CD4-positive, alpha-beta T cell treated with Interleukin-2 at 100 ng/mL for 4 hours (primary cell): ENCODE results near the gene CARD18.

Experiments used
- DNase-seq: peaks from one replicate; pipeline ENCODE4 v3.0.0-alpha.2; 2020; ENCODE audit warnings: low spot score

Gene CARD18, protein sequence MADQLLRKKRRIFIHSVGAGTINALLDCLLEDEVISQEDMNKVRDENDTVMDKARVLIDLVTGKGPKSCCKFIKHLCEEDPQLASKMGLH

DNA sequence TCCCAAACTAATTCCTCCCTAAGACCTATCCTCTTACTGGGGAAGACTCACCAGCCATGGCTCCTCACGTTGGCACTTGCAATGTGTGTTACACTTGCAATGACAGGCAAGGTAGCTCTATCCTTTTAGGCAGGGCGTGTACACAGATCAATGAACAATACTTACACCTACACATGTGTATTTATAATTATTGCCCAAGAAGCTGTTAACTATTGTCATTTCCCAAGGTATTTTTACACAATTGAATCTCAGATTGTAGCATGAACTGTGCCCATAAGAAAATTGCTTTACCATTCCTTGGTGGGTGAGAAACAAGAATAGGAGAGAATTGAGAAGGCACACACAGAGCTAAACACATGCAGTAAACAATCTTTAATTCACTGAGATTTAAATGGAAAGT, at the start of gene CARD18:
Gene CARD18, minus strand, starts transcription at position 101 of the 400 bp plus-strand sequence. Its CDS starts 43 bp downstream, at position 58.
- no peak for DNase-seq

DNA sequence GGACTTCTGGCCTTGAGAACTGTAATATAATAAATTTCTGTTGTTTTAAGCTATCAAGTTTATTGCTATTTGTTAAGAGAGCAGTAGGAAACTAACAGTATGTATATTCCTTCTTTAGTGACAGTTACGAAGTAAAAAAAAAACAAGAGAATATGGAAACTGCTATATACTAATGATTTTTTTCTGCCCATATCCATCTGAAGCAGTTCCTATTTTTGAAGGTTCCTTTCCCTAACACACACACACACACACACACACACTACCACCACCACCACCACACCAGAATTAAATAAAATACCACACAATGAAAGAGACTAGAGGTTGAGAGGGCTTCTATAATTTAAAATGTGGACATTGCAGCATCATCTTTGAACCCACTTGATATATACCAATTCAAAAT, 44.4 kb upstream of the CARD18 start:
- no peak for DNase-seq

DNA sequence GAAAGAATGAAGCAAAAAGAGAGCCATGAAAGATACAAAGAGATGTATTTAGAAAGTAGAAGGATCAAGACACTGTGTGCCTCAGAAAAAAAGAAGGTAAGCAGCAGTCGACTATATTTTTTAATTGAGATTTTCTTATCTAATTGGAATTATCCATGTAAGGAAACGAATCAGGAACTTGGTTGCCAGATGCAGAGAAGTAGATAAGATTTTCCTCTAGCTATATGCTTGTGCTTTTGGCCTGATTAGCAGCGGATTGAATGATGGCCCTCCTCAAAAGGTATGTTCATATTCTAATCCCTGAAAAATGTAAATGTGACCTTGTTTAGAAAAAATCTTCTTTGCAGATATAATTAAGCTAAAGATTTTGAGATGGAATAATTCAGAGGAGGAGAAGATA, 43.9 kb upstream of the CARD18 start:
- DNase-seq: no peak

DNA sequence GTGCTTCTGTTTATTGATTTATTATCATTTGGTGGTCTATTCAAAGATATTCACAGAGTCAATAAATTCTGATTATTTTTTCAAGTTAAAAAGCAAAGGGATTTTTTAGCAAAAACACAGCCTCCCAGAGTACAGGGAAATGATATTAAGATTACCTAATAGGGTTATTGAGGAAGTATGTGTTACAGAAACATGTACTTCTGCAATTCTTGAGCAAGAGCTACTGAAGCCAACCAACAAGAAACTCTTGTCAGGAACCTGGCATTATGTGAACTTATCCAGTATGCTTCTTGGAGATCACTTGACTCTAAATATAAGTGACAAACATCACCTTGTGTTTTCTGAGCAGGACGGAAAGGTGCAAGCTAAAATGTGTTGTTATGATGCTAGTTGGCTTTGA, 42.0 kb upstream of the CARD18 start:
- DNase-seq: no peak

DNA sequence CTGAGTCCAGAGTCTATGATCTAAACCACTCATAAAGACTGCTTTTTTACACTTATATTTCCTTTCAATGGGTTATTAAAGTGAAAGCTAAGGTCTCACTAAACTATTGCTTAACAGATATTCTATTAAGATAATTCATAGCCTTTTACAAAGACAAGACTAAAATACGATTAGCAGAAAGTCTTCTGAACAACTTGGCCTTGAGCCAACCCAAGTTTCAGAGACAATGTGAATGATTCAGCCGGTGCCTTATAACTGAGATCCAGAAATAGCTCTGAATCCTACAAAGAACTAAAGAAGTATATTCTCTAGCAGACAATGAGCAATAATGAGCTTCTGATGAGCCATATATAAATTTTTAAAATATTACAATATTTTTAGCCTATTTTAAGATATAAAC, 41.5 kb upstream of the CARD18 start:
- DNase-seq: no peak

DNA sequence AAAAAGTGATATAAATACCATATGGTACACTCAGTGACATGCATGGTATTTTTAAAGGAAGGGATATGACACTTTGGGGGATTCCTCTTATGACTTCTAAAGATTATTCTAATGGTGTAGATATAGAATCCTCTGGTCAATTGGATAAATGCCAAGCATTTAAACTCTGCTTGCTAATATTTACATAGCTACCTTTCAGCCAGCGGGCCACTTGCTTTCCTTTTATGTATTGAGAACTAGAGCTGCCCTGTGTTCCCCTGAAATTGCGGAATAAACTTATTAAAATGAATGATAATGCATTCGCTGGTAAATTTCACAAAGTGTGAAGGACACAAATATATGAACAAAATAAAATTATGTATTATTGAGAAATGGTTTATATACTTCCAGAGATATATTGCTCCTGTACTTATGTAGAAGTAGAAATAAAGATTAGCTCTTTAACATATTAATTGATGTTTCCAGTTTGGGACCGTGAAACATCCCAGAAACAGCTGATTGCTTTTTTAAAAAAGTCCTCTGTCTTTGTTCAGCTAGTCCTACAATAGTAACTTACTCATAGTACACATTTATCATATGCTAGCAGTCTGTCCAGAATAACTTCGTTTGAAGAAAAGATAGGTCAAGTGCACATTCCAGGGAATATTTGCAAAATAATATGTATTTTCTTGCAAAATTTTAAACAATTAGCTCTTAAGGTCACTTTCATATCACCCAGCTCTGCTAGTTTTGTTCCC, 40.1 kb upstream of the CARD18 start:
- no peak for DNase-seq

DNA sequence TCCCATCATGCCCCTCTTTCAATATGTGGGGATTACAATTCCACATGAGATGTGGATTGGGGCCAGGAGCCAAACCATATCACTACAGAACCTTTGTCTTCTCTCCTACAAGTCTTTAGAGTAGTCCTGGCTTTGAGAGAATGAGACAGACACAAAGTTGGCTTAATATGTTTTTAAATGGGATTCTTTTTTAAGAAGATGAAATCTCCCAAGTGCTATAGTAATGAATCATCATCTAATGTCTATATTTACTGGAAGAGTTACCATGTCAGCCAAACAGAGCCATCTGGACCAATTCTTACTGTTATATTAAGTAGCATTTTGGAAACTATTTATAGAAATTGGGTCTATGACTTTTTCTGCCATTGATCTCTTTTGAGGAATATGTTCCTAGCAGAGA, 38.1 kb upstream of the CARD18 start:
- no peak for DNase-seq

DNA sequence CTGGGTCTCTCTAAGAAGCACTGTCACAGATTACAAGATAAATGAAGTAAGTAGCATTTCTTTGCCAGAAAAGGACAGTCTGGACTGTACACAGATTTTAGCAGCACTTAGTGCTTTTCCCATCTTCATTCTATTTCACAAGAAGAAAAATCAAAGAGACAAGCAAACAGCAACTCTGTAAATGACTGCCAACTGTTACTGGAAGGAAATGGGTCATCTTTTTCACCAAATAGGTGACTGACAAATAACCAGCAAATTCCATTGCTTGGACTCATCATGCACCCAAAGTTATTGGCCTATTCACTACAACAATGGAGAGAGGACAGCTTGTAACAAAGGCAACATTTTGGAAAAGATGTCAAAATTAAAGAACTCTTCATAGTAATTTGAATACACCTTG, 28.9 kb upstream of the CARD18 start:
- no peak for DNase-seq

DNA sequence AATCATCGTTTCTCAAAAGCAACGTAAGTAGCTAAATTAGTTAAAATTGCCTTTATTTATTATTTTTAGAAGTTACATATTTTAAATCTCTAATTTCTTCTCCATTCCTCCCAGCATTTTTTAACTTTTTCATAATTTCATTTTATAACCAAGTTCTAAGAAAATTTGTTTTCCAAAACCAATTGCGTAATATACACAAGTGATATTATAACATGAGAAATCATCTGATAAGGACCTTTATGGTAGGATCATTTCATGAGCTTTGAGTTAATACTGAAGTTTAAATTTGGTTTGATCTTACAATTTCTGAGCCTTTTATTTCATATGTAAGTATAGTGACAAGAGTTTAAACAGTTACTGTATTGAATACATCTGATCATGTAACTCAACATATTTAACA, 27.7 kb upstream of the CARD18 start:
- no peak for DNase-seq

DNA sequence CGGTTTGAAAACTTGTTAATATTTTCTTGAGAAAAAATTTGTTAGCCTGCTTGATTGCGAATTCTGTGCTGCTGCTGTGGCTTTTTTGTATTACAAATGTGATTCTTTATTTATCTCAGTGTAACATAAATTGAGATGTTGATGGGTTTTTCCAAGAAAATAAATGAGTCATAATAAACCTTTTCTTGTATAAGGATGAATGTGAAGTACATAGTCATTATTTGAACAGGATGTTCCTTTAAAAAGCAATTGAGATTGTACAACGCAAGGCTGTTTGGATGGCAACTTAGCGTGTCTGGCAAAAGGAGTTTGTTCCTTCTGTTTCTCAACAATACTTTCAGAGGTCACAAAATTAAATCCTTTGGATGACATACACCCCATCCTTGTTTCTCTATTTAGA, 24.6 kb upstream of the CARD18 start:
- DNase-seq: no peak

DNA sequence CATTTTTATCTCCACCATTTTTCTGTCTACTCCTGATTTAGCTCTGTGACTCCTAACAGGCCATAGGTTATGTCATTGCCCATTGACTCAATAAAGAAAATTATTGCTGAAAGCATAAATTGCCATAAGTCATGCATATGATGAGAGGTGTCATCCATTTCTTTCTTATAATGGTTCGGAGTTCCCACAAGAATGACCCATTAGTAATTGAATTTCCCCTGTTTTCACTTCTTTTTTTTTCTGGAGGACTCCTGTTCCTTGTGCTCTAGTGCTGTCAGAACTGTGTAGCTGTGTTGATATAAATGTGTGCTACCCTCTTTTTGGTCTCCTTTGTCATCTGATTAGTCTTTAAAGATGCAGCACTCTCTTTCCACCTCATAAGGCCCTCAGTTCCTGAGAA, 22.9 kb upstream of the CARD18 start:
- DNase-seq: no peak

DNA sequence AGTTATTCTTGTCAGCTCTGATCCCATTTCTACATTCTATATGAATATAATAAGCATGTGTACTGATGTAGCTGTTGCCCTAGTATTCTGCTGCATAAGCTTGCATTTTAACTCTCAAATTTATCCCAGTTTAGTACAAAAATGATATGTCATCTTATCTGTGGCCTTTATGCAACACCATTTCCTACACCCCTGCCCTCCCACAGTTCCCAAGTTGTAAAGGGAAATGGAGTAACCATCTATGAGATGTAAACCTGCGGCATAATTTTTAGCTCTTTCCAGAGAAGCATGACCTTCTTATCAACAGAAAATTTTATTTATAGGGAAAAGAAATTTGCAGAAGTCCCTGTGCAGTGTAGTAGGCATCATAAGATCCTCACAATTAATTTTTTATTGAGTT, 18.9 kb upstream of the CARD18 start:
- no peak for DNase-seq

DNA sequence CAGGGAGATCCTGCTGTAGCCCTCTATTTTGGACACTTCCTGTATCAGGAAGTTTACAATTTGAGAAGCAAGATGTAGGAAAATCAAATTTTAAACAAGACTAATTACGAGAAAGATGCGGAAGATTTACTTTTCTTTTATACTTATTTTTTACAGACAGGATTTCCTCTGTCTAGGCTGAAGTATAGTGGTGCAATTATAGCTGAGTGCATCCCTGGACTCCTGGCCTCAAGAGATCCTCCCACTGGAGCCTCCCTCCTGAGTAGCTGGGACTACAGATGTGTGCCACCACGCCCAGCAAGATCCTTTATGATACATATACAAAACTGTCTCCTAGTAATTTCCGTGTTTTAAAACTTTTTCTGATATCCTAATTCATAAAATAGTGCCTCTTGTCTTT, 17.2 kb upstream of the CARD18 start:
- no peak for DNase-seq

DNA sequence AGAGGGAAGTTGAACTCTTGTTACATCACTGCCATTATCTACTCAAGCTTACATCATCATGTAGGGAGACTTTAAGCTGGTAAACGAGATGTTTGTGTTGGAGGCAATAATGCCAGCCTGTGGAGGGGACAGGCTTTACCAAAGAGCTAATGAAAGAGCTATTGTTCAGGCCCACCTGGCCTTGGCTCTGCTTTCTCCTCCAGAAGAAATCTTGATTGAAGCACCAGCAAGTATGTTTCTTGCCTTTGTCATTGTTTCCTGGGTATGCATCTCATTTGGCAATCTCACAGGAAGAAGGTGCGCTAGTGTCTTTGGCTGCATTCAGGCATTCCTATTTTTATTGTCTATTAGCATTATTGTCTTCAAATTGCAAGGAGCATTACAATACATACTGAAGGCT, 16.7 kb upstream of the CARD18 start:
- no peak for DNase-seq

DNA sequence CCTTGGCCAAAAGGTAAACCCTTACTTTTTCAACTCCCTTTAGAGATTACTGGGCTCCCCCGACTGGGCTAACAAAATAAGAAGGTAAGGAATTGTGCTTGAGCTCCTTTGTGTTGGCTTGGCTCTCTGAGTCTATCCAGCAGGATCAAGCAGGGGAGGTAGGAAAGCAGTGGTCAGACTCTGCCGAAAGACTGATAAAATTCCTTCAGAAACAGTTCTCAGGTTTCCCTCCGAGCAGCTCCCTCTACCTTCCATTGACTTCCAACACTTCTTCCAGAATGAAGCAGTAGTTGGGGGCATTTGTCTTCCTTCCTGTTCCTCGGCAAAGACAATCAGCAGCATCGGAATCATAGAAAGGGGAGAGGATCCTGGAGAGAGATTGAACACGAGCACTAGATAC, 16.1 kb upstream of the CARD18 start:
- DNase-seq: no peak

DNA sequence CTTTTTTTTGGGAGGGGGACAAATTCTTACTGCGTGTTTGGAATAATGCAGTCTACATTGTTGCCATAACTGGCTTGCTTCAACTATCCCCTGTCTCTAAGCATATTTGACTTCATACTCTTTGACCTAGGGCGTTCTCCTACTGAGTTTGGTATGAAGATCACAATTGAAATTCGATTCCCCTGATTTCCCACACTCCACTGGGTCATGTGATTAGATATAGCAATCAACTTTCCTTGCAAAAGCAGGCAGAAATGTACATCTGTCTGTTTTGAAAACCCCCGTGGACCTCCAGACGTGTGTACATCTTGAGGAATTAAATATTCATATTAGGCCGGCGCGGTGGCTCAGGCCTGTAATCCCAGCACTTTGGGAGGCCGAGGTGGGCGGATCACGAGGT, 13.8 kb upstream of the CARD18 start:
- DNase-seq: no peak

DNA sequence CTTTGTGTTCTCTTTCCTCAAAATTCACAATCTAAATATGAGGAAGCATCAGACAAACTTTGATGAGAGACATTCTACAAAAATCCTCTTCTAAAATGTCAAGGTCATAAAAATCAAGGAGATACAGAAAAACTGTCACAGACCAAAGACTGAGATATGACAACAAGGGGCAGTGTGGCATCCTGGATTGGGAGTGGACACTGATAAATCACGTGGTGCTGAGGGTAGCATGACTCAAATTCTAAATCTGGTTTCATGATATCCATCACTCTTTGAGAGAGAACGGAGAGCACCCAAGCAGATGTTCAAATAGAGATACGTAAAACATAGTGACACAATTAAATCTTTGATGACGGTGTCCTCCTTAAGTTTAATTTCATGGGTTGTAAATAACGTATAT, 13.0 kb upstream of the CARD18 start:
- no peak for DNase-seq

DNA sequence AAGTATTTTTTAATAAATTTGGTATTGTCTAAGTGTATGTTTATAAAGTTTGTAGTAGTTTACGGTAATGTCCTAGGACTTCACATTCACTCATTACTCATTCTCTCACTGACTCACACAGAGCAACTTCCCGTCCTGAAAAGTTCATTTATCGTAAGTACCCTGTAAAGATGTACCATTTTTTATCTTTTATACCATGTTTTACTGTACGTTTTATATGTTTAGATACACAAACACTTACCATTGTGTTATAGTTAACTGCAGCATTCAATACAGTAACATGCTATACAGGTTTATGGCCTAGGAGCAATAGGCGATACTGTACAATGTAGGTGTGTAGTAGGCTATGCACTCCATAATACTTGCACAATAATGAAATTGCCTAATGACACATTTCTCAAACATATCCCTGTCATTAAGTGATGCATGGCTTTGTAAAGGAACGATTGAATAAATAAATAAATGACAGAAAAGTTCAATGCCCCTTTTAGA, 12.5 kb upstream of the CARD18 start:
- DNase-seq: no peak

DNA sequence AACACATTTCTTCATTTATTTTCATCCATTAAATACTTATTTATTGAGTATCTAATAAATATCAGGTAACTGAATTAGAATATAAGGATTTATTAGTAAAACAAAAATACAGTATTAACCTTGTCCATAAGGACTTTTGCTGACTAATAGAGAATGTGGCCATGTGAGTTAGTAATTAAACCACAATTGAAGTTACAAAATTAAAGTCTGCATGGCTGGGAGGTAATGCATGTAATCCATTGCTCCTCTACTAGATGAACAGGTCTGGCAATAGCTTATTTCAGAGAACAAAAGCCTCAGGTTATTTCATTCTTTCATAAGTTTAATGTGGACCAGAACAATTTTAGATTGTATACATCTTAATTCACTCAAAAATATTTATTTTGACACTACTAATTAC, 9.9 kb upstream of the CARD18 start:
- no peak for DNase-seq

DNA sequence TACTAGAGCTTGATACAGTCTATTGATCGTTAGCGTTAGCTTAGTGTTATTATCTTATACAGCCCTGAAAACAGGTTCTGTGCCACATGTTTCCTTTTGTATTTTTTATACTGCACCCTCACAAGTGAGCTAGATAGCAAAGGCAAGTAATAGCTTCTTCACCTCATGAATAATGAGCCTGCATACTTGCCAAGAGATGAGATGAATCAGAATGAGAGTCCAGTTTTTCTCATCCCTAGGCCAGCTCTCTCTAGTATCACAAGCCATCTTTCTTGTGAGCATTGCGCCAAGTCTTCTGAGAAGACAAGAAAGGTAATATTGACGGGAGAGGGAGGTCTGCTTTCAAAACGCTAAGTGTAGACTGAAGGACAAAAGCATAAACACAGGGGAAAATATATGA, 8.7 kb upstream of the CARD18 start:
- DNase-seq: no peak

DNA sequence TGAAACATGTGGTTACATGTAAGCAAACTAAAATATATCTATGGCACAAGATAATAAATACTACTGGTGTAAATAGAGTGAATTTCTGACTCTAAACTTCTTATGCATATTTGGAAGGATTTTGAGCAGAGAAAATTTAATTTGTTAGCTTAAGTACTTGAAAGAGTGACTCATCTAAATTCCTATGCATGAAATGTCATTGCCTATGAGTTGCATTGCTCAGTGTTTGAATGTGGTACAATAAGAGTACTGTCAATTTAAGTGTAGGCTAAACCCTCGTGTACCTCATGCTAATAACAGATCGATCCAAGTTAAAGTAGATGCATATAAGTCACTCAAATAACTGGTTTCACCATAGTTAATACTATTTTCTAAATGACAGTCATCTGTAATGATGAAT, 5.3 kb upstream of the CARD18 start:
- DNase-seq: no peak

DNA sequence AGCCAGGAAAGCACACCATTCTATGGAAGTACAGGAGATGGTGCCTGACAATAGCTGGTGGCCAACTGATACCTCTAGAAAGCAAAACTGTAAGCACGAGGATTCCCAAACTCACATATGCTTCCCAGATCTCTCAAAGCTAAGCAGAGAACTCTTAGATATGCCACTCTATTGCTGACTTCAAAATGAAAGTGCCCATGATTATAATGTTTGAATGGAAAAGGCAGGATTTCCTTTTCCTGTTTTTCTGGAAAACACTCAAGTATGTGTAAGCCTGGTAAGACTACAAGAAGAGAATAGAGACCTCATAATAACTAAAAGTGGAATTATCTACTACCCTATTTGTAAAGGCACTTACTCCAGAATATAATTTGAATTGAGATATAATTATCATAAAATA, 2.6 kb upstream of the CARD18 start:
- DNase-seq: no peak

DNA sequence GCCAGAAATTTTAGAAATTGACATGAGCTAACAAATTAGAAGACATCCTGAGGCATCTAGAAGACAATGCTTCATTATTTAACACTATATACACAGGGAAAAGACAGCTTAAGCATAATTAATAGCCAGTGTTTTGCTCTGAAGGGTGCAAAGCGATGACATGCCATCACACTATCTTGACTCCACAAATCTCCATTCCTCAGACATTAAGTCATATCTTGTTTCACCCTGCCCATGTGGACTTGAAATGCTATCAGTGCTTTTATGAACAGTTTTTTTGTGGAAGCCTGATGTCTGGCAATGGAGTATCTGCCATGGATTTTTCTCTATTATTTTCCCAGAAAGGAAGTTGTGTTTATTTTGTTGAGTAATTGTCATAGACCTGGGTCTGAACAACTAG, 2.3 kb downstream of the CARD18 start:
- no peak for DNase-seq

DNA sequence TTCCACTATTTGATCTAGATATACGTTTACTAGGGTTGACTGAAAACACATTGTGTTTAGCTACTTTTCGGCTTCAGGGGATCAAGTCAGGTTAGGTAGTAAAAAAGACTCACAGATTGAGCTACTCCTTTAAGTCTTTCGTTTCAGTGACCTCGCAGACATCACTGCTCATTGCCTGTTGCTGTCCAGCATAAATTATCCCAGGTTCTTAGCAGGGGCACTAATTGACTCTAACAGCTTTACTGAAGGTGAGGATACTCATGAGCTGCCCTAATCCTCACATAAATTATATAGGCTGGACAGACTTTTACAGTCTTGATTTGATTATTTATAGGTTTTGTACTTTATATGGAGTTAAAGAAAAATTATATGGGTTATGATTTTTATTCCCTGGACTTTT, 3.7 kb downstream of the CARD18 start:
- no peak for DNase-seq
